Mesenteric fat pad (tissue), 1 donor: ENCODE data around the gene VAC14. TPM values are rescaled to one million over a fixed set of nuclear protein-coding genes. Genes with fewer than 3 reads are reported as not detected.

Experiments used
- DNase-seq: peaks from one replicate; pipeline ENCODE4 v3.0.0-alpha.2; 2020; ENCODE audit warnings: low spot score
- total RNA-seq: library from RNA; stranded (reverse); fragmentation: NEBNext Ultra II Directional; extraction: Animal tissue kit (Norgen Biotek cat#: 25700); gene quantifications from one replicate; pipeline ENCODE4 v1.2.1, GENCODE V29; 2021
- donor health status: DM: yes; HTN: yes; CAD: no.

Gene VAC14
- total RNA-seq, 1 donor from 2014 or later = 37.6 TPM

GRCh38 chr16:70725912-70726828, 74.8 kb downstream of the VAC14 start:
- no peak for DNase-seq

GRCh38 chr16:70725024-70725911, 75.7 kb downstream of the VAC14 start:
- DNase-seq = no peak

GRCh38 chr16:70724146-70725023, 76.6 kb downstream of the VAC14 start:
- no peak for DNase-seq

GRCh38 chr16:70723740-70724145, 77.2 kb downstream of the VAC14 start:
- no peak for DNase-seq

GRCh38 chr16:70721202-70721963, 79.6 kb downstream of the VAC14 start:
- no peak for DNase-seq

- DNase-seq = no peak
Observed at GRCh38 chr16:70720425-70721201, 80.3 kb downstream of the VAC14 start.

- DNase-seq = no peak
Observed at GRCh38 chr16:70717065-70717464, 83.9 kb downstream of the VAC14 start.

- no peak for DNase-seq
Observed at GRCh38 chr16:70715860-70716357, 85.0 kb downstream of the VAC14 start.

GRCh38 chr16:70715055-70715858, 85.7 kb downstream of the VAC14 start:
- no peak for DNase-seq

- DNase-seq = no peak
Observed at GRCh38 chr16:70714581-70715054, 86.3 kb downstream of the VAC14 start.

- no peak for DNase-seq
Observed at GRCh38 chr16:70713824-70714223, 87.1 kb downstream of the VAC14 start.

GRCh38 chr16:70713342-70713741, 87.6 kb downstream of the VAC14 start:
- no peak for DNase-seq

- DNase-seq = no peak
Observed at GRCh38 chr16:70712942-70713341, 88.0 kb downstream of the VAC14 start.

GRCh38 chr16:70712359-70712758, 88.6 kb downstream of the VAC14 start:
- DNase-seq = no peak

- DNase-seq = no peak
Observed at GRCh38 chr16:70711211-70712031, 89.5 kb downstream of the VAC14 start.

- no peak for DNase-seq
Observed at GRCh38 chr16:70710422-70711210, 90.3 kb downstream of the VAC14 start.

- DNase-seq = no peak
Observed at GRCh38 chr16:70709942-70710341, 91.0 kb downstream of the VAC14 start.
